Ascending aorta (tissue), 2 donors: ENCODE measurements around the gene COG6. TPM values are rescaled to one million over a fixed set of nuclear protein-coding genes. Genes with fewer than 3 reads are reported as not detected.

Experiments
- DNase-seq, 2 donors: peaks; one replicate each; pipeline ENCODE4 v3.0.0-alpha.2; 2019; ENCODE audit warnings: low spot score in 2 of 2
- H3K27ac ChIP-seq, 2 donors: fragments of 200-600 bp; sonication (generic); one replicate each; pipeline ENCODE4 v1.5.1; 2016 to 2017; ENCODE audit warnings: mild to moderate bottlenecking in 1 of 2
- H3K27me3 ChIP-seq: fragments of 200-600 bp; sonication (generic); one replicate; pipeline ENCODE4 v1.5.1; 2017
- H3K36me3 ChIP-seq, 2 donors: fragments of 200-600 bp; sonication (generic); one replicate each; pipeline ENCODE4 v1.5.1; 2016
- H3K4me1 ChIP-seq, 2 donors: fragments of 200-600 bp; sonication (generic); one replicate each; pipeline ENCODE4 v1.5.1; 2016 to 2017; ENCODE audit warnings: mild to moderate bottlenecking in 1 of 2
- H3K4me3 ChIP-seq, 2 donors: fragments of 200-600 bp; sonication (generic); one replicate each; pipeline ENCODE4 v1.5.1; 2016 to 2017; ENCODE audit warnings: mild to moderate bottlenecking in 1 of 2
- H3K9me3 ChIP-seq, 2 donors: fragments of 200-600 bp; sonication (generic); one replicate each; pipeline ENCODE4 v1.5.1; 2016
- CTCF ChIP-seq, 3 experiments: fragments of 200-600 bp in 2 of 3; fragments of 450-650 bp in 1 of 3; sonication (generic) in 2 of 3; IDR thresholded peaks; one replicate each; pipeline ENCODE4 v1.5.1; 2016 to 2019; ENCODE audit warnings: antibody characterized with exemption in 3 of 3, mild to moderate bottlenecking in 1 of 3, moderate library complexity in 1 of 3
- intact Hi-C: fragments of 100-400 bp; cut with DNase I; formaldehyde crosslinking; loops from one replicate; pipeline ENCODE4 v1.15.1; 2023
- total RNA-seq: library from RNA; depleted of rRNA; stranded (reverse); fragments of >200 nt; gene quantifications from one replicate; pipeline ENCODE4 v1.1.0, GENCODE V29; 2016

The COG6 gene
- total RNA-seq, 1 donor from 2014 or later: 8.6 TPM

GRCh38 chr13:39779337-39780265 is 124.1 kb downstream of the COG6 start:
- no peak for TF ChIP-seq CTCF (IDR thresholded peaks at IDR 0.05)
- Histone ChIP-seq H3K9me3 (no peaks in the 10 kb centered on the region), H3K4me3 (no peak overlapping the region), H3K27me3 (no peaks in the 10 kb centered on the region), H3K27ac (no peak overlapping the region), H3K36me3 (no peaks in the 10 kb centered on the region), H3K4me1 (no peaks in the 10 kb centered on the region)
- intact Hi-C loops: no loop called here
- DNase-seq: no peak

GRCh38 chr13:39780711-39781110 is 125.2 kb downstream of the COG6 start:
- no peak for TF ChIP-seq CTCF (IDR thresholded peaks at IDR 0.05)
- no peak overlapping the region for H3K4me3 ChIP-seq
- no peak for DNase-seq
- no peak overlapping the region for H3K27ac ChIP-seq
- no peaks in the 10 kb centered on the region for H3K27me3 ChIP-seq
- no peaks in the 10 kb centered on the region for H3K4me1 ChIP-seq
- no peaks in the 10 kb centered on the region for H3K36me3 ChIP-seq
- H3K9me3 ChIP-seq: no peaks in the 10 kb centered on the region
- intact Hi-C loops: no loop called here

- Histone ChIP-seq H3K4me3 (no peak overlapping the region), H3K9me3 (no peaks in the 10 kb centered on the region), H3K27ac (no peak overlapping the region), H3K4me1 (no peaks in the 10 kb centered on the region), H3K27me3 (no peaks in the 10 kb centered on the region), H3K36me3 (no peaks in the 10 kb centered on the region)
- intact Hi-C loops: no loop called here
- TF ChIP-seq CTCF (IDR thresholded peaks at IDR 0.05): no peak
- no peak for DNase-seq
These were observed 125.9 kb downstream of the COG6 start for GRCh38 chr13:39781381-39781780.

- no peaks in the 10 kb centered on the region for H3K36me3 ChIP-seq
- no peak overlapping the region for H3K4me3 ChIP-seq
- TF ChIP-seq CTCF (IDR thresholded peaks at IDR 0.05): no peak
- no peaks in the 10 kb centered on the region for H3K9me3 ChIP-seq
- H3K4me1 ChIP-seq: no peaks in the 10 kb centered on the region
- H3K27ac ChIP-seq: no peak overlapping the region
- intact Hi-C loops: no loop called here
- DNase-seq: no peak
- no peaks in the 10 kb centered on the region for H3K27me3 ChIP-seq
These were observed 127.6 kb downstream of the COG6 start for GRCh38 chr13:39783051-39783450.

GRCh38 chr13:39784347-39784746 is 128.9 kb downstream of the COG6 start:
- no peak for DNase-seq
- no peaks in the 10 kb centered on the region for H3K4me1 ChIP-seq
- H3K4me3 ChIP-seq: no peak overlapping the region
- H3K27ac ChIP-seq: no peak overlapping the region
- peaks cover under 1% of the 10 kb centered on the region in 2 donors for H3K9me3 ChIP-seq
- H3K36me3 ChIP-seq: no peaks in the 10 kb centered on the region
- TF ChIP-seq CTCF (IDR thresholded peaks at IDR 0.05): no peak
- intact Hi-C loops: no loop called here
- H3K27me3 ChIP-seq: no peaks in the 10 kb centered on the region
